NCI-H2029 (cell line): ENCODE data around the gene CAMTA1.

Experiments
- DNase-seq: peaks from one replicate; lab custom pipeline; 2025; lab: John Stamatoyannopoulos, UW

The CAMTA1 gene

DNA sequence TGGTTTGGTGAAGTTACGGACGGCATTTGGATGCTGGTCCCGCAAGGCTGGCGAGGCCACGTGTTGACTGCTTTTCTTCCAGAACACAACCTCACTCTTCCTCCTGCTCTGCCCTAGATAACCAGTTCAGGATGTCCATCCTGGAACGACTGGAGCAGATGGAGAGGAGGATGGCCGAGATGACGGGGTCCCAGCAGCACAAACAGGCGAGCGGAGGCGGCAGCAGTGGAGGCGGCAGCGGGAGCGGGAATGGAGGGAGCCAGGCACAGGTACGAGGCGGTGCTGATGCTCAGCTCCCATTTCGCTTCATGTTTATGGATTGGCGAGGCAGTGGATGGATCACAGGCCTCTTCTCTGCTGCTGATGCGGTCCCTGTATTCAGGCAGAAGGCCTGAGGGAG lies 947.1 kb downstream of the CAMTA1 start:
- DNase-seq = no peak

DNA sequence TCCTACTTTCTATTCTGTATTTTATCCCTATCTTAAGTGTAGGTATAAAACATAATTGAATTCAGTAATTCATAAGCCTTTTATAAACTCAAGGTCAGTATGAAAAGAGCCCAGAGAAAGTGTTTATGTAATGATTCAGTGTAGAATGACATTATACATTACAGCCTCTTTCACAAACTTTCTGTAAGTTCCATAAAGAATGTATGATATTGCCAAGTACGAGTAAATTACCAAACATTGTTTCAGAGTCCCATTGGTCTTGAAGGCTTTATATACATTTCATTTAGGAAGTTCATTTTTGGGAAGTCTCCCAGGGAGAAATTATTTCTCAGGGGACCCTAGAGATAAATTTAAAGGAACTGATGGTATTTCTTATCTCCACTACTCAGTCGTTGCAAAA lies 948.0 kb downstream of the CAMTA1 start:
- no peak for DNase-seq

- no peak for DNase-seq
Observed at GRCh38 chr1:7738044-7738443, 952.8 kb downstream of the CAMTA1 start.

GRCh38 chr1:7743346-7743745 lies 958.1 kb downstream of the CAMTA1 start:
- no peak for DNase-seq

GRCh38 chr1:7744882-7745281 lies 959.6 kb downstream of the CAMTA1 start:
- DNase-seq = no peak

- DNase-seq = no peak
Observed at GRCh38 chr1:7745783-7746182, 960.5 kb downstream of the CAMTA1 start.

GRCh38 chr1:7747605-7748004 lies 962.4 kb downstream of the CAMTA1 start:
- no peak for DNase-seq

- DNase-seq = no peak
Observed at GRCh38 chr1:7749126-7749525, 963.9 kb downstream of the CAMTA1 start.

GRCh38 chr1:7751174-7751573 lies 965.9 kb downstream of the CAMTA1 start:
- no peak for DNase-seq

DNA sequence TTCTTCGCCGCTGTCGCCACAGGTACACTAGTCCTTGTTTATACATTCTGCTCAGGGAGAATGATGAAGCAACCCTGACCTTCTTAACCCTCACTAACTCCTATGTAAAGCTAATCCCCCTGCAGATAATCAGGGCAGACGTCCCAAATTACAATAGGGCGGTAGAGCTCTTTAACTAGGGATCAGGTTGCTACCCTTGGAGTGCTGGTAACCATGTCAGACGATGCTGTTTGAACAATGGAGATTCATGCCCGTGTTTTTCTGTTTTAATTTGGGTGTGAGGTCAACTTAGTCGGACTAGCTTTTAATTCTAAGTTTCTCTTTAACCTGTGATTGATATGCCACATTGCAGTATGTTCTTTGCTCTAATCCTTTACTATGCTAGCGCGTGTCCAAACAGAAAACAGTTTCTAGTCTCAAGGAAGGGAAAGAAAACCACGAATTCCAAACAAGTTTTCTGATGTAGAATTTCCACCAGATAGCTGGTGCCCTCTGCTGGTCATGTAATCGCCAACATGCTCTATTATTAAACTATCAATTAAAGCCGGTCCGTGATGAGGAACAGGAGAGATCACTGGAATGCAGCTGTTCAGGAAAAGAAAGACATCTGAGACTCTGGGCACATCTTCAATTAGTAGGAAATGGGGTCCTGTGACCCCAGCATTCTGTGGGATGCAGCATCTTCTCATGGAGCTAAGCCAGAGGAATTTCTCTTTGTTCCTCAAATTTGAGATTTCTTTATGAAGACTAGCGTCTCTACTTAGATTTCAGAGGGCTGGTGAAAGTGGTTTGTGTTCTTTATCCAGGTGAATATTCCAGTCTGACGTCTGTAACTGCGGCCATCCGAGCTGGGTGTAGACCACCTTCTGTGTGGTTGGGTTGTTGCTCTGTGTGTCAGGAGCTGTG lies 967.5 kb downstream of the CAMTA1 start:
- peak; percentile 55 for DNase-seq

GRCh38 chr1:7753641-7754040 lies 968.4 kb downstream of the CAMTA1 start:
- DNase-seq = no peak

- no peak for DNase-seq
Observed at GRCh38 chr1:7754234-7754633, 969.0 kb downstream of the CAMTA1 start.

DNA sequence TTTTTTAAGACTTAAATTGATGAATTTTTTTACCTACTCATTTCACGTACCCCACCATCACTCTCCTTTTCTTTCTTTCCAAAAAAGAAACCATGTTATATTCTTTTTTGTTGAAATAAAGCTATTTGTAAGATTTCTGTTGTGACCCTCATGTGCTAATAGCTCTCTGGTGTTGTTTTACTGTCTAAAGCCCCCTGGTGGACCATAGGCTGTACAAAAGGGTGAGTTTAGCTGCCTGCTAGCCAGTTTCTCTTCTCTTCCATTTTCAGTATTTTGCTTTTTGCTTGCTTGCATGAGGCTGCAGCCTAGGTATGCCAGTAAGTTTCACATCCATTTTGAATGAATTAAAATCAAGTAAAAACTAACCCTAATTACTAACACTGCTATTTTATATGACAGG lies 970.2 kb downstream of the CAMTA1 start:
- DNase-seq = no peak

DNA sequence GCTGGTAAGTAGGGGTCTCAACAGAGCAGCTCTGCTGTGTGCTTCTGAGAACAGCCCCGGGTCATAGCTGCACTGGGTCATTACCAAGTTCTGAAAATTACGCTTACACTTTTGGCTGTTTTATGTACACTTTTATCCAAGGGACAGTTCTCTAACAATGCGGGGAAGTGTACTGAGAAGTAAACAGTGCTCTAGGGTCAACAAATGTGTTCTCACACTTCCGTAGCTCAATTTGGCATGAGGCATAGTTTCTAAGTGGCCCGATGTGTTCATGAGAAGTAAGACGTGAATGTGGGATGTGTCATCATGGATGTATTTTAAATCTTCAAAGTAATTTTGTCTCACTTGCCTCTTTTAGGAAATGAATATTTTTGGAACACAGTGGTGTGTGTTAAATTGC lies 975.0 kb downstream of the CAMTA1 start:
- no peak for DNase-seq

DNA sequence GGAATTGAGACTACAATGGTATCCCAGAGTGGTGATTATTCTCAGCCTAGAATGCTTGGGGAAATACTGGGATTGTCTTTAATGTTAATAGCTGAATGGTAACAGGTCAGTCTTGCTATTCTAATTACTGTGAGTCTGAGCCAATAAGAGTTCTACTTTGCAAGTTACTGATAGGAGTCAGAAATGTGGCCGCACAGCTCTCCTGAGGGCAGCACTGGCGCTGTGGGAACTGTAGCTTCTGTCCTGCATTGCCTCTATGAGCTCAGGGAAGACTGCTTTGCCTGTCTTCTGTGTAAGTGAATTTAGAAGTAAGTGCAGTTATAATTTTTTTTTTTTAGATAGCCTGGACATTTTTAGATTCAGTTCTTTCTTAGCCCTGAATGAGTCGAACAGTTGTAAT lies 975.8 kb downstream of the CAMTA1 start:
- DNase-seq = no peak

DNA sequence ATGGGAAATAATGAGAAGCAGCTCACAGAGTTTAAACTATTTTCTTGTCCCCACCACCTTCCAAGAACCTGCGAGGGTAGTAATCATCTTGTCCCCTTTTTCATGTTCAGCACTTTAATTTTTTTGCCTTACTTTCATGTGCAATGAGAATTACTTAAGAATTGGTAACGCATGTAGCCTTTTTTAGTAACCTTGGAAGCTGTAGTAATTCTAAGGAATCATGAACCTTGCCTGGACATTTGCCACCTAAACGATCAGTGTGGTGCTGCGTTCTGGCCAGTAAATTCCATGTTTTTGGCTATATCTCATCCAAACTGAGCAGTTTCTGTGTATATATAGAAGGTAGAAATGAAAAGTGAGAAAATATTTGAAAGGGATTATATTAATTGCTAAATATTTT lies 981.9 kb downstream of the CAMTA1 start:
- no peak for DNase-seq

DNA sequence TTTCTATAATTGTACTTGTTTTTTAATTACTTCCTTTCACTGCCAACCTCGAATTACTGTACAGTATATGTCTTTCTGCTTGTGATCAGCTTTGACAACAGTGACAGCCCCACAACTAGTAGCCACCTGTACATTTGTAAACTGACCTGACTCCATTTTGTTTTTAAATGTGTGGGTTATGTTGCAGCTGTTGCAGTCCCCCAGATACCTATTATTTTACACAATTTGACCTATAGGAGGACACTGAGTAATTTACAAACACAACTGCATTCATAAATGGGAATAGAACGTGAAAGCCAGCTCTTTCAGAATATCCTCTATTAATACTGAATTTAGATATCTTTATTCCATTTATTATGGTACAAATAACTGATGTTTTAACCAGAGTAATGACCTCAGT lies 983.3 kb downstream of the CAMTA1 start:
- no peak for DNase-seq

DNA sequence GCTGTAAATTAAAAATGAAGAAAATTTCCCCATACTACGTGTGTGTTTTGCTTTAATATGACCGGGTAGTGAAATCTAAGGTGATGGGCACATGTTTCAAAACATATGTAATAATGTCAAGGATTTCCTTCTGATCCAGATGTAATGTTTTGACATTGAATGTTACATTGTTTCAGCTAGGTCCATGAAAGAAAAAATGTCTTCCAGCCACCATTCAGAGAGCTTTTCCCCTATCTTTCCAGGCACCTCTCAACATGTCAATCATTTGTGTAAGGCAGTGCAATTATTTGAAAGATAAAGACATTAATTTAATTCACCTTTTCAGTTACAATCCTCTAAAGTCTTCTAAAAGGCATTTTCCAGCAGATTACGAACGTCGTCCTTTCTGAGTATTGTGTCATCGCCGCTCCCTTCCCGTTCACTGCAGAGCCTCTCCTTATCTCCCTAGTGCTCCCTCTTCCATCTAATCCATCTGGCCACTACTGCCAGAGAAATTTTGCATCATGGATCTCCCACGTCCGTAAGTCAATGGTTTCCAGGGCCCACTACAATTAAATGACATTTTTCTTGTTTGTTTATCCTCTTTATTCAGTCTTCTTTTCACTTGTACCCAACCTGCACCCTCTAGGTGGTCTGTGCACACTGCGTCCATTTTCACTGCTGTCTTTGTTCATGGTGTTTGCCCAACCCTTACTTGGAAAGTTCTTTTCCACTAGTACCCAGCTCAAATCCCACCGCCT lies 984.6 kb downstream of the CAMTA1 start:
- DNase-seq = no peak

DNA sequence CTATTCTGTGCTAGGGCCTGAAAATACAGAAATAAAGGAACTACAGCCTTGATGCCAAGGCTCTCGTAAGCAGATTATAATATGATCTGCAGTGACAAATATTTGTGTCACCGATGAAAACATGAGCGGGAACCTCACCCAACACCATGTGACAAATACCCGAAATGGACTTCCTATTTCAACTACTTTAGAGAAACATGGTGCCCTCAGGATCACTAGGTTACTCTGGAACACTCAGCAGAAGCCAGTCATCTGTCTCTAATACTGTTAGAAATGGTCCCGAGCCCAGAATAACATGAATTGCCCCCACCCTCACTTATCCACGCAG lies 985.4 kb downstream of the CAMTA1 start:
- no peak for DNase-seq

DNA sequence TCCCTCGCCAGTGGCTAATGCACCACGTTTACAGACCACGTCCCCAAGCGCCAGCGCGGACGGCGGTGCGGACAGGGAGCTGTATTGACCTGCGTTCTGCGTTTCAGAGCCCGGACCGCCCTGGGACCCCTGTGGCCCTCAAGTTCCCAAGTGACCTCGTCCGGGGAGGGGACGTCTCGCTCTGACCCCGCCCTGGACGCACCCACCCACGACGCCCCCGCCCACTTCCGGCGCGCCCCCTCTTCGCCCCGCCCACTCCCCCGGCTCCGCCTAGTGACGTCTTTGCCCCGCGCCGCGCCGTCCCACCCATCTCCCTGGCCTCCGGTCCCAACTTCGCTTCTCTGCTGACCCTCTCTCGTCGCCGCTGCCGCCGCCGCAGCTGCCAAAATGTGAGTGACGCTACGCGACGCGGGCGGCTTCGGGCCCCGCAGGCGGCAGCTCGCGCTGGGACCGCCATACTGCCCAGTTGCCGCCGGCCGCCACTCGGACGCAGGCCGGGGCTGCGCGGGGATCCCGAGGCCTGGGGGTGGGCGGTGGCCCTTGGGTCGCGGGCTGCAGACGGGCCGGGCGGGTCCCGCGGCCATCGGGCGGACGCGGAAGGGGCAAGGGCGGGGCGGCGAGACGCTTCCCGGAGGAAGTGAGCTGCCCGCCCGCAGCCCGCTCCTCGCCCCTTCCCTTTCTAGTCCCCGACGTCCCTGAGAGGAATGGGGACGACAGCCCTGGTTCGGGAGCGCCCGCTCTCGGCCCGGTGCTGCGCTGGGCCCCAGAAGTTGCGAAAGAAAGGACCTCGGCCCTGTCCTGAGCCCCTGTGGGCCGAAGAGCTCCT lies 986.0 kb downstream of the CAMTA1 start, which contains the start of gene VAMP3:
Gene VAMP3, plus strand, starts transcription at position 300 of the 826 bp plus-strand sequence. Its CDS starts 88 bp downstream, at position 388.
- peak; percentile 35 for DNase-seq

- no peak for DNase-seq
Observed at GRCh38 chr1:7771823-7772299, 986.6 kb downstream of the CAMTA1 start.

GRCh38 chr1:7777591-7777990 lies 992.3 kb downstream of the CAMTA1 start:
- no peak for DNase-seq
